Tibial artery (tissue), 4 donors: ENCODE measurements around the gene CDK15.

Experiments used
- DNase-seq, 2 donors: peaks; one replicate each; pipeline ENCODE4 v3.0.0-alpha.2; 2019
- H3K27ac ChIP-seq, 2 donors: fragments of 200-600 bp; sonication (generic) in 1 of 2; 1 replicate in 1 of 2; 2 replicates in 1 of 2; pipeline ENCODE4 v1.5.1; 2018 to 2019; ENCODE audit warnings: mild to moderate bottlenecking in 1 of 2
- H3K27me3 ChIP-seq, 2 donors: fragments of 200-600 bp; sonication (generic) in 1 of 2; one replicate each; pipeline versions ENCODE4 v1.5.1 to v1.6.0; 2016 to 2019
- H3K36me3 ChIP-seq, 3 donors: fragments of 200-600 bp; sonication (generic) in 2 of 3; one replicate each; pipeline ENCODE4 v1.5.1; 2016 to 2019; ENCODE audit warnings: mild to moderate bottlenecking in 2 of 3
- H3K4me1 ChIP-seq, 4 donors: fragments of 200-600 bp; sonication (generic) in 2 of 4; 1 replicate in 3 of 4; 2 replicates in 1 of 4; pipeline ENCODE4 v1.5.1; 2016 to 2019
- H3K4me3 ChIP-seq, 2 donors: fragments of 200-600 bp; sonication (generic) in 1 of 2; 1 replicate in 1 of 2; 2 replicates in 1 of 2; pipeline ENCODE4 v1.5.1; 2018 to 2019; ENCODE audit warnings: mild to moderate bottlenecking in 2 of 2
- H3K9me3 ChIP-seq, 3 donors: fragments of 200-600 bp; sonication (generic) in 1 of 3; one replicate each; pipeline ENCODE4 v1.5.1; 2016 to 2019
- intact Hi-C: fragments of 100-400 bp; cut with DNase I; formaldehyde crosslinking; loops from one replicate; pipeline ENCODE4 v1.15.0; 2023; ENCODE audit warnings: low total_unique reads
- TF ChIP-seq, protein P1 (sequence below), 2 experiments: fragments of 200-600 bp in 1 of 2; fragments of 450-650 bp in 1 of 2; IDR thresholded peaks; one replicate each; pipeline ENCODE4 v1.5.1; 2017 to 2019; ENCODE audit warnings: antibody characterized with exemption in 2 of 2, mild to moderate bottlenecking in 1 of 2, moderate library complexity in 1 of 2

The CDK15 gene

DNA sequence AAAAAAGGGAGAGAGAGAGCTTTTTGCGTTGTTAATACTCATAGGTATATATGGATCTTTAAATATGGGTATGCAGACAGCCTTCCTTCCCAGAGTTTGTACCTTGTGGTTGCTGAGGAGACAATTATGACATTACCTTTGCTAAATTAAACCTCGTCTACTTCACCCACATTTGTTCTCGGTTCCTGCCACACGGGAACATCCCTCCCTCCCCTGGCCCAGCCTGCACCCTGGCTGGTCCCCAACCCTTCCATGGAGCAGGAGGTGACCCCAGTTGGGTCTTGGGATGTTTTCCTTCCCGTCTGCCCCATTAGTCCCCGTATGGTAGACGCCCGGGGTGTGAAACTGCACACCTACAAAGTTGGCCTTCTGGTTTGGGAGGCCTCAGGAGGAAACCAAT lies 122.0 kb downstream of the CDK15 start:
- peaks cover 0 to 6% (median 0%) of the 10 kb centered on the region in 4 donors for H3K4me1 ChIP-seq
- H3K36me3 ChIP-seq, result no peaks in the 10 kb centered on the region
- H3K27ac ChIP-seq, result no peak overlapping the region
- intact Hi-C loops, result no loop called here
- H3K4me3 ChIP-seq, result no peak overlapping the region
- DNase-seq, result no peak
- TF ChIP-seq, protein P1, sequence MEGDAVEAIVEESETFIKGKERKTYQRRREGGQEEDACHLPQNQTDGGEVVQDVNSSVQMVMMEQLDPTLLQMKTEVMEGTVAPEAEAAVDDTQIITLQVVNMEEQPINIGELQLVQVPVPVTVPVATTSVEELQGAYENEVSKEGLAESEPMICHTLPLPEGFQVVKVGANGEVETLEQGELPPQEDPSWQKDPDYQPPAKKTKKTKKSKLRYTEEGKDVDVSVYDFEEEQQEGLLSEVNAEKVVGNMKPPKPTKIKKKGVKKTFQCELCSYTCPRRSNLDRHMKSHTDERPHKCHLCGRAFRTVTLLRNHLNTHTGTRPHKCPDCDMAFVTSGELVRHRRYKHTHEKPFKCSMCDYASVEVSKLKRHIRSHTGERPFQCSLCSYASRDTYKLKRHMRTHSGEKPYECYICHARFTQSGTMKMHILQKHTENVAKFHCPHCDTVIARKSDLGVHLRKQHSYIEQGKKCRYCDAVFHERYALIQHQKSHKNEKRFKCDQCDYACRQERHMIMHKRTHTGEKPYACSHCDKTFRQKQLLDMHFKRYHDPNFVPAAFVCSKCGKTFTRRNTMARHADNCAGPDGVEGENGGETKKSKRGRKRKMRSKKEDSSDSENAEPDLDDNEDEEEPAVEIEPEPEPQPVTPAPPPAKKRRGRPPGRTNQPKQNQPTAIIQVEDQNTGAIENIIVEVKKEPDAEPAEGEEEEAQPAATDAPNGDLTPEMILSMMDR (IDR thresholded peaks at IDR 0.05), result no peak
- no peaks in the 10 kb centered on the region for H3K9me3 ChIP-seq
- no peaks in the 10 kb centered on the region for H3K27me3 ChIP-seq

GRCh38 chr2:201929281-201930026 lies 123.1 kb downstream of the CDK15 start:
- no peak overlapping the region for H3K27ac ChIP-seq
- no peaks in the 10 kb centered on the region for H3K27me3 ChIP-seq
- H3K4me3 ChIP-seq, result no peak overlapping the region
- intact Hi-C loops, result no loop called here
- TF ChIP-seq, protein P1 (IDR thresholded peaks at IDR 0.05), result no peak
- no peak for DNase-seq
- no peaks in the 10 kb centered on the region for H3K9me3 ChIP-seq
- H3K4me1 ChIP-seq, result peaks cover 0 to 6% (median 0%) of the 10 kb centered on the region in 4 donors
- H3K36me3 ChIP-seq, result no peaks in the 10 kb centered on the region

- H3K36me3 ChIP-seq, result no peaks in the 10 kb centered on the region
- TF ChIP-seq, protein P1 (IDR thresholded peaks at IDR 0.05), result no peak
- H3K4me1 ChIP-seq, result peaks cover 0 to 6% (median 0%) of the 10 kb centered on the region in 4 donors
- H3K4me3 ChIP-seq, result no peak overlapping the region
- DNase-seq, result no peak
- no peaks in the 10 kb centered on the region for H3K27me3 ChIP-seq
- no peak overlapping the region for H3K27ac ChIP-seq
- H3K9me3 ChIP-seq, result no peaks in the 10 kb centered on the region
- intact Hi-C loops, result no loop called here
Observed at GRCh38 chr2:201930043-201930442, 123.7 kb downstream of the CDK15 start.

DNA sequence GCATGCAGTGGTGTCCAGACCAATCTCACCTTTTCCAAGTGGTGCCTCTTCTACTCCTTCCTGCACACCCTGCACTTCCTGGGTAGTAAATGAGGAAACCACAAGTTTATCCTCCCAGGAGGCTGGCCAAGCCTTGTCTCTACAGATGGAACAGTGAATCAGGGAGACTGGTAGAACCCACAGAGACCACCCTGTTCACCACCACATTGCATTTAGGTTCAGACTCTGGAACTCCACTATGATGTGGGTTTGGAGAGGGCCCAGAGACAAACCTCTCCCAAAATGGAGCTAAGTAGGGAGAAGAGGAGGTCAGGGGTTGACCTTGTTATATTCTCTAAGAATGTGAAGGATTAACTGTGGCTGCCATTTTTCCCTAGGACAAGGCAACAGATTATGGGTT lies 124.5 kb downstream of the CDK15 start:
- no peak for DNase-seq
- intact Hi-C loops, result no loop called here
- Histone ChIP-seq H3K4me3 (no peak overlapping the region), H3K9me3 (no peaks in the 10 kb centered on the region), H3K27me3 (no peaks in the 10 kb centered on the region), H3K4me1 (peaks cover 0 to 6% (median 0%) of the 10 kb centered on the region in 4 donors), H3K27ac (no peak overlapping the region), H3K36me3 (no peaks in the 10 kb centered on the region)
- TF ChIP-seq, protein P1 (IDR thresholded peaks at IDR 0.05), result no peak

- H3K4me3 ChIP-seq, result no peak overlapping the region
- TF ChIP-seq, protein P1 (IDR thresholded peaks at IDR 0.05), result no peak
- DNase-seq, result no peak
- intact Hi-C loops, result no loop called here
- no peaks in the 10 kb centered on the region for H3K27me3 ChIP-seq
- no peaks in the 10 kb centered on the region for H3K36me3 ChIP-seq
- no peak overlapping the region for H3K27ac ChIP-seq
- H3K9me3 ChIP-seq, result no peaks in the 10 kb centered on the region
- peaks cover 0 to 6% (median 0%) of the 10 kb centered on the region in 4 donors for H3K4me1 ChIP-seq
Observed at GRCh38 chr2:201931475-201931874, 125.1 kb downstream of the CDK15 start.
